ENCODE results near the gene EIF5AL1. TPM values are rescaled to one million over a fixed set of nuclear protein-coding genes. Genes with fewer than 3 reads are reported as not detected.

Gene EIF5AL1
- total RNA-seq, 6 experiments from 2014 or later, result 0.31 to 0.54 (median 0.44) TPM; not detected in 1

DNA sequence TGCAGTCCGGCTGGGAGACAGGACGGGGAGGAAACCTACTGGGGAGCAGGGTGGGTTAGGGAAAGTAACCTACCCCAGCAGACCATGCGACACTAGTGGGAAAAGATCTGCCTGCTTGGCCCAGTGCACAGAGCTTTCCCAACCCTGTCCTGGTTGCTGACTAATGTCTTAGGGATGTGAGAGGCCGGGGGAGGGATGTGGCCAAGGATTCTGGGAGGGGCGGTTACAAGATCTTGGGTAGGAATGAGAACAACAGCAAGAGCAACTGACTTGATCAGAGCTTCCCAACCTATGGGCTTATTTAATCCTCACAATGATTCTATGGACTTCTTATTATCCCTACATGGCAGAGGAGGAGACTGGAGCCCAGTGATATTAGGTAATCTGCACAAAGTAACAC, 24.0 kb upstream of the EIF5AL1 start:
- intact Hi-C loops (cut with DNase I), result loop anchor here in 1 of 2 donors (5.0 kb wide), 1 partner anchor 111 kb away; no protein-coding TSS in a partner anchor
- no peaks in the 10 kb centered on the region for H3K36me3 ChIP-seq
- no peak for DNase-seq
- no peak for ATAC-seq
- H3K27ac ChIP-seq, result no peak overlapping the region
- no peaks in the 10 kb centered on the region for H3K4me1 ChIP-seq
- H3K27me3 ChIP-seq, result no peaks in the 10 kb centered on the region
- no peaks in the 10 kb centered on the region for H3K9me3 ChIP-seq
- TF ChIP-seq, protein P1, sequence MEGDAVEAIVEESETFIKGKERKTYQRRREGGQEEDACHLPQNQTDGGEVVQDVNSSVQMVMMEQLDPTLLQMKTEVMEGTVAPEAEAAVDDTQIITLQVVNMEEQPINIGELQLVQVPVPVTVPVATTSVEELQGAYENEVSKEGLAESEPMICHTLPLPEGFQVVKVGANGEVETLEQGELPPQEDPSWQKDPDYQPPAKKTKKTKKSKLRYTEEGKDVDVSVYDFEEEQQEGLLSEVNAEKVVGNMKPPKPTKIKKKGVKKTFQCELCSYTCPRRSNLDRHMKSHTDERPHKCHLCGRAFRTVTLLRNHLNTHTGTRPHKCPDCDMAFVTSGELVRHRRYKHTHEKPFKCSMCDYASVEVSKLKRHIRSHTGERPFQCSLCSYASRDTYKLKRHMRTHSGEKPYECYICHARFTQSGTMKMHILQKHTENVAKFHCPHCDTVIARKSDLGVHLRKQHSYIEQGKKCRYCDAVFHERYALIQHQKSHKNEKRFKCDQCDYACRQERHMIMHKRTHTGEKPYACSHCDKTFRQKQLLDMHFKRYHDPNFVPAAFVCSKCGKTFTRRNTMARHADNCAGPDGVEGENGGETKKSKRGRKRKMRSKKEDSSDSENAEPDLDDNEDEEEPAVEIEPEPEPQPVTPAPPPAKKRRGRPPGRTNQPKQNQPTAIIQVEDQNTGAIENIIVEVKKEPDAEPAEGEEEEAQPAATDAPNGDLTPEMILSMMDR (IDR thresholded peaks at IDR 0.05), result no peak
- no peak for TF ChIP-seq POLR2A (IDR thresholded peaks at IDR 0.05)
- 68% methylated on average over 5 of the region's 5 CpGs for WGBS (ENCODE audit: insufficient coverage, low coverage, low lambda C conversion rate, missing lambda C conversion rate)
- no peak overlapping the region for H3K4me3 ChIP-seq

DNA sequence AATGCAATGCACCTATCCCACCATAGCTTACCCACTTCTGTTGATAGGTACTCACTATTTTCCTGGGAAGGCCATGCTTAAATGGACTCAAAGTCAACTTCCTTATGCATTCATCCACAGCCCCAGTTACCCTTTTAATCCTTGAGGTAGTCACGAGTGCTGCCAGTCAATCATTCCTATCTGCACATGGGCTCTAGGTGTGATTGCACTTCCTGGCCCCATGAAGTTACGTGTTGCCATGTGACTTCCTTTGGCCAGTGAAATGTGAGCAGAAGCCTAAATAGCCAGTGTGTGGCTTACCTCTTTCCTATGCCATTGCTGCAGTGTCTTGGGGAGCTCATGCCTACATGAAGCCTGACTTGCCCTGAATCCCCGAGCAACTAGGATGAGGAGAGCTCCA, 23.5 kb upstream of the EIF5AL1 start:
- TF ChIP-seq, protein P1 (IDR thresholded peaks at IDR 0.05), result no peak
- no peak for TF ChIP-seq POLR2A (IDR thresholded peaks at IDR 0.05)
- no peaks in the 10 kb centered on the region for H3K4me1 ChIP-seq
- H3K27me3 ChIP-seq, result no peaks in the 10 kb centered on the region
- intact Hi-C loops (cut with DNase I), result loop anchor here in 1 of 2 donors (5.0 kb wide), 1 partner anchor 112 kb away; no protein-coding TSS in a partner anchor
- H3K9me3 ChIP-seq, result no peaks in the 10 kb centered on the region
- no peak overlapping the region for H3K27ac ChIP-seq
- WGBS (ENCODE audit: insufficient coverage, low coverage, low lambda C conversion rate, missing lambda C conversion rate), result 75% methylated on average over 2 of the region's 3 CpGs
- H3K4me3 ChIP-seq, result no peak overlapping the region
- DNase-seq (no peak), ATAC-seq (no peak)
- no peaks in the 10 kb centered on the region for H3K36me3 ChIP-seq

DNA sequence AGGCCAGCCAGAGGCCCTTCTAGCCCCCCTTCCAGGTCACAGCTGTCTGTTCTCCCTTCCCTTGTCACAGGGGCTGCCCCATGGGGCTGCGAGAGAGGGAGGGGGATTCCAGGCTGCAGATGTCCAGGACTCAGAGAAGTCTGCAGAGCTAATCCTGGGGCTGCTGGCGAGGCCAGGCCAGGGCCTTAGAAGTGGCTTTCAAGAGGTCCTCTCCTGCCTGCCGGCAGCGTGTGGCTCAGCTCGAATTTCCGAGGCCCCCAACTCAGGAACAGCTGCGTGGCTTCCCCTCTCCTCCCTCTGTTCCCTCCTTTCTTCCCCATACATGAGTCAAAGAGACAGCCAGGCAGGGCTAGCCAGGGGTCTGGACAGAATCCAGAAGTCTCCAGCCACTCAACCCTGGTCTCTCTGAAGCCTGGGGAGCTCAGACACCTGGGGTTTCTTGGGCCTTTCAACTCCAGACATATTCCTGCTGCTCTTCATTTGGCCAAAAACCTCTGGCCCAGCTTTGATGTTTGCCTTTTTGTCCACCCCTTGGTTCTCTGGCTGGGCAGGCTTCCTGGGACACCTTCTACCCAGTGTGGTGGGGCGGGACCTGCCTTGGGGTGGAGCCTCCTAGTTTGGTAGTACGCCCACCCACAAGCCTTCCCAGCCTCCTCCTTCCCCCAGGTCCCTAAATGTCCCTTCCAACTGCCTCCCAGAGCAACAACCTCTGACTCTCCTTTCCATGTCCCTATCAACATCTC, 21.8 kb upstream of the EIF5AL1 start:
- no peak for DNase-seq
- no peak for TF ChIP-seq POLR2A (IDR thresholded peaks at IDR 0.05)
- TF ChIP-seq, protein P1 (IDR thresholded peaks at IDR 0.05), result no peak

DNA sequence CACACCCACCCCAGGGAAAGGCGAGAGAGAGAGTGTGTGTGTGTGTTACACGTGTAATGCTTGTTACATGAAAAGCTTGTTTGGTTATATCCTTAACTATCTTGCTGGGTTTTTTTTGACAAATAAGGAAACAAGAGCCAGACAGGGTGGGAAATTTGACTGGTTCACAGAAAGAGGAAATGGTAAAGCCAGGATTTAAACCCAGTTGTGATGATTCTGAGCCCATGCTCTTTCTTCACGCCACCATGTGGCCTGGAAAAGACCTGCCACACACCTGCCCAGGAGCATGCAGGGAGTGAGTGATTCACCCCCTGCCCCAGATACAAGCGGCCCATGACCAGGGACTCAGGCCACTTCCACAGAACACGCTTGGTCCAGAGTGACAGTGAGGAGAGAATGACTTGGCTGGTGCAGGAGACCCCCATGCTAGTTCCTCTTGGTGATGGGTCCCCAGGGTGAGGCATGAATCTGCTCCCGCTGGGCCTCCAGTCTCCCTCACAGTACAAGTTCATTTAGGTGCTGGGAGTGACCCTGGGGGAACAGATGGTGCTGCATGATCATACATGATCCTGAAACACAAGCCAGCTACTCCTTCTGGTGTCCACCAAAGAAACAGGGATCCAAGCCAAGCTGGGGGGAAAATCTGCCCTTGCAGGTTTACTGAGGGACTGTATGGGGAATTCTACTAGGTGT, 21.0 kb upstream of the EIF5AL1 start:
- H3K27ac ChIP-seq, result no peak overlapping the region
- intact Hi-C loops (cut with DNase I), result loop anchor here in 1 of 2 donors (10.0 kb wide), 1 partner anchor 116 kb away; no protein-coding TSS in a partner anchor
- ATAC-seq, result peak in 2 of 4 donors; percentile 33 to 34
- no peaks in the 10 kb centered on the region for H3K36me3 ChIP-seq
- TF ChIP-seq, protein P1 (IDR thresholded peaks at IDR 0.05), result peak in 2 of 4 donors; percentile 5 to 24
- no peak for TF ChIP-seq POLR2A (IDR thresholded peaks at IDR 0.05)
- no peak overlapping the region for H3K4me3 ChIP-seq
- no peaks in the 10 kb centered on the region for H3K9me3 ChIP-seq
- DNase-seq, result no peak
- no peaks in the 10 kb centered on the region for H3K27me3 ChIP-seq
- no peaks in the 10 kb centered on the region for H3K4me1 ChIP-seq
- WGBS (ENCODE audit: insufficient coverage, low coverage, low lambda C conversion rate, missing lambda C conversion rate), result 64% methylated on average over 2 of the region's 6 CpGs

More for the DNA sequence above, 21.8 kb upstream of the EIF5AL1 start:
- Histone ChIP-seq H3K4me3 (no peak overlapping the region), H3K36me3 (no peaks in the 10 kb centered on the region), H3K4me1 (no peaks in the 10 kb centered on the region), H3K9me3 (no peaks in the 10 kb centered on the region), H3K27ac (no peak overlapping the region), H3K27me3 (no peaks in the 10 kb centered on the region)
- 70% methylated on average over 5 of the region's 9 CpGs for WGBS (ENCODE audit: insufficient coverage, low coverage, low lambda C conversion rate, missing lambda C conversion rate)
- intact Hi-C loops (cut with DNase I), result loop anchor here in 1 of 2 donors (10.0 kb wide), 1 partner anchor 116 kb away; no protein-coding TSS in a partner anchor
- no peak for ATAC-seq

All from right lobe of liver (tissue), 6 donors.